H1 (cell line): Measurements from ENCODE around the gene FAM98C. TPM values are rescaled to one million over a fixed set of nuclear protein-coding genes. Genes with fewer than 3 reads are reported as not detected.

Experiments used
- CTCF ChIA-PET: fragments of 300-600 bp; sonication (Branson Sonifier 250); formaldehyde crosslinking; loops from one replicate; lab custom pipeline; 2021; ENCODE audit not compliant: partially characterized antibody; lab: Charles Lee
- POLR2A ChIA-PET: fragments of 300-600 bp; sonication (Branson Sonifier 250); formaldehyde crosslinking; loops from one replicate; lab custom pipeline; 2021; ENCODE audit warnings: inconsistent platforms; ENCODE audit not compliant: partially characterized antibody; lab: Charles Lee
- DNase-seq, 2 experiments: peaks; one replicate each; pipeline versions ENCODE4 v3.0.0 to v3.0.0-alpha.2; 2010 to 2022; ENCODE audit warnings: low spot score in 2 of 2, low read depth in 1 of 2, mixed read lengths in 1 of 2
- FAIRE-seq: peaks from 2 replicates; lab custom pipeline; 2011; peaks lifted over from hg19 to GRCh38; lab: Jason Lieb, UNC
- H2AFZ ChIP-seq: 2 replicates; pipeline ENCODE4 v1.8.1; 2012; ENCODE audit warnings: low read length, inconsistent platforms
- H2AK5ac ChIP-seq: 2 replicates; pipeline ENCODE4 v1.6.1; 2013; ENCODE audit warnings: low read depth, low read length
- H2BK120ac ChIP-seq: replicated peaks from 2 replicates; pipeline ENCODE3; 2013; ENCODE audit warnings: low read depth, low read length, inconsistent platforms
- H2BK12ac ChIP-seq: 2 replicates; pipeline ENCODE4 v1.6.1; 2013; ENCODE audit warnings: low read depth, low read length
- H2BK15ac ChIP-seq: 2 replicates; pipeline ENCODE4 v1.6.1; 2013; ENCODE audit warnings: low read length
- H2BK20ac ChIP-seq: 2 replicates; pipeline ENCODE4 v1.6.1; 2013; ENCODE audit warnings: low read length
- H2BK5ac ChIP-seq: 2 replicates; pipeline ENCODE4 v1.6.1; 2013; ENCODE audit warnings: low read depth, low read length
- H3K14ac ChIP-seq: 2 replicates; pipeline ENCODE4 v1.6.1; 2013; ENCODE audit warnings: inconsistent platforms; ENCODE audit not compliant: insufficient read length
- H3K18ac ChIP-seq: 2 replicates; pipeline ENCODE4 v1.6.1; 2013; ENCODE audit warnings: low read length; ENCODE audit errors: extremely low read depth
- H3K23ac ChIP-seq: 2 replicates; pipeline ENCODE4 v1.6.1; 2013; ENCODE audit warnings: inconsistent platforms; ENCODE audit not compliant: insufficient read length
- H3K23me2 ChIP-seq: 2 replicates; pipeline ENCODE4 v1.6.1; 2013; ENCODE audit warnings: low read depth, low read length
- H3K27ac ChIP-seq: 2 replicates; pipeline ENCODE4 v1.6.1; 2011; ENCODE audit warnings: low read depth, low read length, inconsistent platforms
- H3K27me3 ChIP-seq, 4 experiments: replicated peaks in 1 of 4; 1 replicate in 1 of 4; 2 replicates in 3 of 4; pipeline versions ENCODE4 v1.6.1 to v1.8.1; 2011 to 2013; ENCODE audit warnings: low read length in 3 of 4, mild to moderate bottlenecking in 3 of 4, inconsistent platforms in 2 of 4, mixed read lengths in 2 of 4, moderate library complexity in 1 of 4; ENCODE audit not compliant: control insufficient read depth in 3 of 4, insufficient read depth in 3 of 4; ENCODE audit errors: extremely low read depth in 1 of 4
- H3K36me3 ChIP-seq, 4 experiments: 2 replicates each; pipeline versions ENCODE4 v1.6.1 to v1.8.1; 2011 to 2013; ENCODE audit warnings: mild to moderate bottlenecking in 4 of 4, low read length in 3 of 4, moderate library complexity in 2 of 4, control low read depth in 1 of 4, inconsistent platforms in 1 of 4; ENCODE audit not compliant: insufficient read depth in 4 of 4, control insufficient read depth in 2 of 4
- H3K4ac ChIP-seq: replicated peaks from 2 replicates; pipeline ENCODE3; 2013; ENCODE audit warnings: low read length, low read depth, mixed read lengths, inconsistent platforms; ENCODE audit not compliant: insufficient read length
- H3K4me1 ChIP-seq, 4 experiments: replicated peaks in 1 of 4; 1 replicate in 1 of 4; 2 replicates in 3 of 4; pipeline versions ENCODE4 v1.6.1 to v1.8.1; 2011 to 2013; ENCODE audit warnings: low read length in 3 of 4, inconsistent platforms in 2 of 4, mixed read lengths in 1 of 4; ENCODE audit not compliant: insufficient read depth in 4 of 4, control insufficient read depth in 3 of 4
- H3K4me2 ChIP-seq, 2 experiments: 2 replicates each; pipeline versions ENCODE4 v1.6.1 to v1.8.1; 2011 to 2013; ENCODE audit warnings: low read depth in 2 of 2, low read length in 2 of 2, control low read depth in 1 of 2, inconsistent platforms in 1 of 2, mild to moderate bottlenecking in 1 of 2; ENCODE audit not compliant: insufficient read depth in 1 of 2
- H3K4me3 ChIP-seq, 4 experiments: fragments of 200-600, 300-600 bp in 1 of 4; sonication (generic), shearing (Covaris generic), sonication (Bioruptor Twin) in 1 of 4; 2 replicates each; pipeline versions ENCODE4 v1.5.1 to v1.8.1; 2011 to 2016; ENCODE audit warnings: low read length in 4 of 4, low read depth in 3 of 4, control low read depth in 2 of 4, inconsistent platforms in 2 of 4, mild to moderate bottlenecking in 2 of 4, mixed read lengths in 1 of 4, moderate library complexity in 1 of 4; ENCODE audit not compliant: insufficient read depth in 2 of 4; ENCODE audit errors: extremely low read depth in 1 of 4
- H3K56ac ChIP-seq: replicated peaks from 2 replicates; pipeline ENCODE3; 2013; ENCODE audit warnings: low read depth, mild to moderate bottlenecking, mixed read lengths, low read length, inconsistent platforms; ENCODE audit not compliant: insufficient read length
- H3K79me1 ChIP-seq: 2 replicates; pipeline ENCODE4 v1.6.1; 2013; ENCODE audit warnings: low read depth, low read length, control low read depth
- H3K79me2 ChIP-seq, 2 experiments: 2 replicates each; pipeline versions ENCODE4 v1.6.1 to v1.8.1; 2012 to 2013; ENCODE audit warnings: low read length in 2 of 2, mild to moderate bottlenecking in 2 of 2, inconsistent platforms in 1 of 2; ENCODE audit not compliant: insufficient read depth in 2 of 2, control insufficient read depth in 1 of 2
- H3K9ac ChIP-seq, 4 experiments: replicated peaks in 1 of 4; 1 replicate in 1 of 4; 2 replicates in 3 of 4; pipeline versions ENCODE4 v1.6.1 to v1.8.1; 2011 to 2013; ENCODE audit warnings: low read depth in 3 of 4, low read length in 3 of 4, control low read depth in 2 of 4, mild to moderate bottlenecking in 2 of 4, moderate library complexity in 2 of 4, inconsistent platforms in 1 of 4; ENCODE audit errors: extremely low read depth in 1 of 4
- H3K9me3 ChIP-seq, 2 experiments: 2 replicates each; pipeline versions ENCODE4 v1.6.1 to v1.8.1; 2012 to 2013; ENCODE audit warnings: mild to moderate bottlenecking in 2 of 2, moderate library complexity in 2 of 2, control low read depth in 1 of 2, inconsistent platforms in 1 of 2, low read depth in 1 of 2, low read length in 1 of 2, mixed read lengths in 1 of 2; ENCODE audit not compliant: insufficient read depth in 2 of 2
- H4K20me1 ChIP-seq, 2 experiments: replicated peaks in 1 of 2; 2 replicates each; pipeline versions ENCODE3 to v1.8.1; 2011 to 2013; ENCODE audit warnings: inconsistent platforms in 2 of 2, low read length in 2 of 2, mild to moderate bottlenecking in 1 of 2; ENCODE audit not compliant: insufficient read depth in 2 of 2, control insufficient read depth in 1 of 2
- H4K5ac ChIP-seq: 2 replicates; pipeline ENCODE4 v1.6.1; 2013; ENCODE audit warnings: low read length, low read depth, mixed read lengths, inconsistent platforms; ENCODE audit not compliant: insufficient read length
- H4K8ac ChIP-seq: 2 replicates; pipeline ENCODE4 v1.8.0; 2013; ENCODE audit warnings: mild to moderate bottlenecking, moderate library complexity, low read length, inconsistent platforms; ENCODE audit not compliant: insufficient read depth; ENCODE audit errors: extremely low read depth
- H4K91ac ChIP-seq: replicated peaks from 2 replicates; pipeline ENCODE3; 2013; ENCODE audit warnings: low read length, mixed read lengths, inconsistent platforms; ENCODE audit not compliant: insufficient read length
- CHD1 ChIP-seq: IDR thresholded peaks from 2 replicates; pipeline ENCODE4 v1.6.1; 2012; ENCODE audit warnings: low read depth, low read length, improper control_type of control experiment
- E2F6 ChIP-seq: IDR thresholded peaks from 2 replicates; pipeline ENCODE4 v1.6.1; 2012; ENCODE audit warnings: inconsistent platforms
- KDM1A ChIP-seq: fragments of 200-600, 300-600 bp; sonication (generic); IDR thresholded peaks from 2 replicates; pipeline ENCODE4 v1.7.1; 2016; ENCODE audit warnings: mild to moderate bottlenecking, low read length, borderline replicate concordance
- RXRA ChIP-seq: IDR thresholded peaks from 2 replicates; pipeline ENCODE4 v1.6.1; 2011; ENCODE audit warnings: low read depth, mild to moderate bottlenecking, low read length, moderate library complexity; ENCODE audit not compliant: insufficient read depth
- SUZ12 ChIP-seq: fragments of 200-600 bp; sonication (generic); IDR thresholded peaks from 2 replicates; pipeline ENCODE4 v1.6.1; 2012; ENCODE audit warnings: mild to moderate bottlenecking, inconsistent platforms, low read length, moderate library complexity, mixed read lengths
- WGBS, 2 experiments: shearing (Covaris generic) in 1 of 2; methylation state at CpG; one replicate each; pipeline versions ENCODE4 v1.1.6 to v1.1.7; 2013 to 2015; ENCODE audit warnings: low lambda C conversion rate in 2 of 2, mixed read lengths in 2 of 2, inconsistent platforms in 1 of 2, low coverage in 1 of 2, missing lambda C conversion rate in 1 of 2; ENCODE audit not compliant: insufficient replicate concordance in 2 of 2, insufficient coverage in 1 of 2, insufficient read length in 1 of 2; ENCODE audit errors: extremely low coverage in 1 of 2, missing lambda C conversion rate in 1 of 2; 5-methylcytosine and 5-hydroxymethylcytosine counted together
- polyA plus RNA-seq, 7 experiments: library from polyadenylated mRNA; depleted of rRNA in 3 of 7; stranded (reverse) in 5 of 7; unstranded in 2 of 7; fragments of >200 nt in 5 of 7; fragments of 200-250 nt in 2 of 7; gene quantifications; 1 replicate in 5 of 7; 2 replicates in 1 of 7; 4 replicates in 1 of 7; pipeline versions ENCODE4 v1.2.1 to v1.2.3, GENCODE V29; 2011 to 2013; ENCODE audit warnings: missing spikeins in 2 of 7, mixed read lengths in 2 of 7
- total RNA-seq: library from RNA; stranded (reverse); fragmentation: NEBNext Ultra II Directional; extraction: Animal tissue kit (Norgen Biotek cat#: 25700); gene quantifications from 2 replicates; pipeline ENCODE4 v1.2.1, GENCODE V29; 2021
- TF ChIP-seq, protein P1 (sequence below): IDR thresholded peaks from 2 replicates; pipeline ENCODE4 v1.6.1; 2012; ENCODE audit warnings: low read length, inconsistent platforms

FAM98C gene
- total and polyA plus RNA-seq, 2 of the 8 experiments (the other 6 are each of a cell fraction or from before 2014, with no cell fraction given): 6.1 to 9.4 TPM

- no peak overlapping the region for H3K23ac ChIP-seq
- no peak overlapping the region for H3K14ac ChIP-seq
- peak overlapping the region in 1 of 4 experiments; percentile 34; a peak in 1 of 8 replicates for H3K4me3 ChIP-seq
- H2AK5ac ChIP-seq: no peak overlapping the region
- H3K9ac ChIP-seq: no peak overlapping the region
- no peaks in the 10 kb centered on the region for H3K36me3 ChIP-seq
- H2BK5ac ChIP-seq: peak overlapping the region; percentile 79; the same call in 1 of the 2 replicates
- no peaks in the 10 kb centered on the region for H3K79me1 ChIP-seq
- H2BK15ac ChIP-seq: peak overlapping the region; percentile 72; the same call in 1 of the 2 replicates
- TF ChIP-seq, protein P1, sequence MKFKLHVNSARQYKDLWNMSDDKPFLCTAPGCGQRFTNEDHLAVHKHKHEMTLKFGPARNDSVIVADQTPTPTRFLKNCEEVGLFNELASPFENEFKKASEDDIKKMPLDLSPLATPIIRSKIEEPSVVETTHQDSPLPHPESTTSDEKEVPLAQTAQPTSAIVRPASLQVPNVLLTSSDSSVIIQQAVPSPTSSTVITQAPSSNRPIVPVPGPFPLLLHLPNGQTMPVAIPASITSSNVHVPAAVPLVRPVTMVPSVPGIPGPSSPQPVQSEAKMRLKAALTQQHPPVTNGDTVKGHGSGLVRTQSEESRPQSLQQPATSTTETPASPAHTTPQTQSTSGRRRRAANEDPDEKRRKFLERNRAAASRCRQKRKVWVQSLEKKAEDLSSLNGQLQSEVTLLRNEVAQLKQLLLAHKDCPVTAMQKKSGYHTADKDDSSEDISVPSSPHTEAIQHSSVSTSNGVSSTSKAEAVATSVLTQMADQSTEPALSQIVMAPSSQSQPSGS: no peak
- TF ChIP-seq SUZ12 (no peak), KDM1A (peak; percentile 70; the same call in 1 of the 2 replicates), E2F6 (no peak), RXRA (no peak), CHD1 (no peak)
- no peaks in the 10 kb centered on the region for H3K9me3 ChIP-seq
- CTCF ChIA-PET: interaction anchor here (0.7 to 3.2 kb wide), 9 partner anchors 9 to 181 kb away, joined by 3 to 10 read pairs (median 4); partner anchors contain the start of gene FAM98C
- peak overlapping the region; percentile 29; the same call in 1 of the 2 replicates for H2BK12ac ChIP-seq
- no peaks in the 10 kb centered on the region; the same call in 1 of the 2 replicates for H3K23me2 ChIP-seq
- no peaks in the 10 kb centered on the region for H3K27me3 ChIP-seq
- DNase-seq: peak in 1 of 2 experiments; percentile 55
- peak overlapping the region; percentile 65 for H2BK120ac ChIP-seq
- 76% methylated on average over 7 of the region's 7 CpGs; no CpG with 5 or more reads in 1 of the 2 experiments for WGBS, 2 experiments
- peak overlapping the region; percentile 81 for H4K8ac ChIP-seq
- H3K4ac ChIP-seq: no peak overlapping the region
- H3K18ac ChIP-seq: peak overlapping the region; percentile 87; the same call in 1 of the 2 replicates
- H2AFZ ChIP-seq: peak overlapping the region; percentile 62
- H4K20me1 ChIP-seq: no peaks in the 10 kb centered on the region
- no peak overlapping the region for H4K5ac ChIP-seq
- H3K56ac ChIP-seq: no peak overlapping the region
- peaks cover 4 to 8% (median 8%) of the 10 kb centered on the region in 4 experiments; a peak in 6 of 7 replicates for H3K4me1 ChIP-seq
- 0 out of 2 replicates have a peak overlapping the region, but pooled peaks have one; percentile 61 for H2BK20ac ChIP-seq
- no peak for FAIRE-seq
- POLR2A ChIA-PET: interaction anchor here (0.7 to 2.0 kb wide), 5 partner anchors 10 to 35 kb away, joined by 3 to 9 read pairs (median 5); no protein-coding TSS in a partner anchor
- peak overlapping the region; percentile 44 to 48; a peak in 3 of 4 replicates for H3K4me2 ChIP-seq
- H3K27ac ChIP-seq: no peak overlapping the region
- H4K91ac ChIP-seq: peak overlapping the region; percentile 83
- H3K79me2 ChIP-seq: no peaks in the 10 kb centered on the region
Observed at GRCh38 chr19:38425222-38425809, 22.4 kb downstream of the FAM98C start.
